Measurements from ENCODE around the gene SNRPA. TPM values are rescaled to one million over a fixed set of nuclear protein-coding genes. Genes with fewer than 3 reads are reported as not detected.
A peak's percentile ranks its signal among the peaks of the same experiment; 100 is the strongest.

SNRPA gene
- total and polyA plus RNA-seq, 2 of the 13 experiments (the other 11 are each of a cell fraction or from before 2014, with no cell fraction given), result 59.6 to 162 TPM

DNA sequence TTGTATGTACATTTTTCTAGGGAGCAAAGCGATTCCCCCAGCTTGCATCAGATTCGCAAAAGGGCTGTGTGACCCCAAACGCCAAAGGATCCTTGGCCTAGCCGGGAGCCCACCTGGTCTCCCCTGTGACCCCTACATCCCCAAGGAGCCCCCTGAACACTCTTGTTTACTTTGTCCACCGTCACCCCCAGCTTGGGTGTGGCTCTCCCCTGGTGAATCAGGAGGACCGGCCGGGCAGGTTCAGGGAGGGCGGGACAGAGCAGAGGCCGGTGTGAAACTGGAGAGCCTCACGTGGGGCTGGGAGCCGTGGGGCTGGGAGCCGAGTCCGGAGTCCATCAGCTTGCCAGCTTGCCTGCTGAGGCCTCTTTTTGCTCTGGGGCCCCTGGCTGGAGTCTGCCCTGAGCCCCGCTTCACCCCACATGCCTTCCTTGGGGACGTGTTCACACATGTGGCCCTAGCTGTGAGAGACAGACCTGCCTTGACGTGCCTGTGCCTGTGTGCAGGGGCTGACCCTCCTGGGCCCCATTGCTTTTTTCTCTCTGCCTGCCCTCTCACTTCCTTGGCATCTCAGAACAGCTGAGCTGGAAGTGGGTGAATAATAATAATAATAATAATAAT, 32.1 kb upstream of the SNRPA start (continued):
- TF ChIP-seq POLR2AphosphoS5 (IDR thresholded peaks at IDR 0.05; ENCODE audit: low read depth, low read length) (no peak), ZNF335 (CRISPR knock-in tag; IDR thresholded peaks at IDR 0.05) (no peak), SMC3 (IDR thresholded peaks at IDR 0.05; ENCODE audit: low read length) (no peak), MAZ (IDR thresholded peaks at IDR 0.05; ENCODE audit: borderline replicate concordance, low read depth, low read length) (no peak), MAZ (CRISPR knock-in tag; IDR thresholded peaks at IDR 0.05; ENCODE audit: low read depth) (no peak), CBX1 (IDR thresholded peaks at IDR 0.05; ENCODE audit: low read depth) (no peak), TARDBP (CRISPR knock-in tag; IDR thresholded peaks at IDR 0.05) (0 out of 2 replicates have a peak, but pooled peaks have one; percentile 18), HOXD1 (CRISPR knock-in tag; IDR thresholded peaks at IDR 0.05) (0 out of 2 replicates have a peak, but pooled peaks have one; percentile 52), BRD4 (CRISPR knock-in tag; IDR thresholded peaks at IDR 0.05) (no peak), ZNF326 (CRISPR knock-in tag; IDR thresholded peaks at IDR 0.05; ENCODE audit: borderline replicate concordance) (no peak), PBX2 (CRISPR knock-in tag; IDR thresholded peaks at IDR 0.05) (no peak), ZBTB8A (CRISPR knock-in tag; IDR thresholded peaks at IDR 0.05; ENCODE audit: borderline replicate concordance, low read depth) (no peak), MAFK (conservative IDR thresholded peaks at IDR 0.05 in 1 of 2, IDR thresholded peaks at IDR 0.05 in 1 of 2; ENCODE audit: low read length in 2 of 2) (no peak), ZNF816 (CRISPR knock-in tag; IDR thresholded peaks at IDR 0.05; ENCODE audit: borderline replicate concordance) (no peak), KAT2B (IDR thresholded peaks at IDR 0.05; ENCODE audit: borderline replicate concordance, low read depth, low read length) (no peak), SRSF1 (optimal IDR thresholded peaks at IDR 0.05; ENCODE audit: low read depth, low read length) (no peak), JDP2 (CRISPR knock-in tag; IDR thresholded peaks at IDR 0.05; ENCODE audit: borderline replicate concordance) (no peak; the same call in 1 of the 2 replicates), ZNF296 (CRISPR knock-in tag; conservative IDR thresholded peaks at IDR 0.05) (no peak), ZNF792 (CRISPR knock-in tag; IDR thresholded peaks at IDR 0.05) (peak; percentile 21; the same call in 1 of the 2 replicates), FOXC1 (CRISPR knock-in tag; IDR thresholded peaks at IDR 0.05; ENCODE audit: borderline replicate concordance) (peak; percentile 51; the same call in 1 of the 2 replicates), ZNF557 (CRISPR knock-in tag; IDR thresholded peaks at IDR 0.05) (no peak), CBX5 (CRISPR knock-in tag; IDR thresholded peaks at IDR 0.05; ENCODE audit: borderline replicate concordance) (peak; percentile 32; the same call in 1 of the 2 replicates), TBL1XR1 (IDR thresholded peaks at IDR 0.05; ENCODE audit: borderline replicate concordance, low read length, partially characterized antibody) (no peak), NCOA5 (CRISPR knock-in tag; IDR thresholded peaks at IDR 0.05) (no peak), TAF1 (CRISPR knock-in tag; IDR thresholded peaks at IDR 0.05) (0 out of 2 replicates have a peak, but pooled peaks have one; percentile 23), ZNF460 (CRISPR knock-in tag; IDR thresholded peaks at IDR 0.05; ENCODE audit: borderline replicate concordance) (no peak)
- TF ChIP-seq, protein P1, sequence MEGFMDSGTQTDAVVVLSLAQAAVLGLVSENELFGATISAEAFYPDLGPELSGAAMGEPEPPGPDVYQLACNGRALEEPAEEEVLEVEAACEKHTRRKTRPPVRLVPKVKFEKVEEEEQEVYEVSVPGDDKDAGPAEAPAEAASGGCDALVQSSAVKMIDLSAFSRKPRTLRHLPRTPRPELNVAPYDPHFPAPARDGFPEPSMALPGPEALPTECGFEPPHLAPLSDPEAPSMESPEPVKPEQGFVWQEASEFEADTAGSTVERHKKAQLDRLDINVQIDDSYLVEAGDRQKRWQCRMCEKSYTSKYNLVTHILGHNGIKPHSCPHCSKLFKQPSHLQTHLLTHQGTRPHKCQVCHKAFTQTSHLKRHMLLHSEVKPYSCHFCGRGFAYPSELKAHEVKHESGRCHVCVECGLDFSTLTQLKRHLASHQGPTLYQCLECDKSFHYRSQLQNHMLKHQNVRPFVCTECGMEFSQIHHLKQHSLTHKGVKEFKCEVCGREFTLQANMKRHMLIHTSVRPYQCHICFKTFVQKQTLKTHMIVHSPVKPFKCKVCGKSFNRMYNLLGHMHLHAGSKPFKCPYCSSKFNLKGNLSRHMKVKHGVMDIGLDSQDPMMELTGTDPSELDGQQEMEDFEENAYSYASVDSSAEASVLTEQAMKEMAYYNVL (CRISPR knock-in tag; IDR thresholded peaks at IDR 0.05; ENCODE audit: borderline replicate concordance), result no peak; the same call in 1 of the 2 replicates
- TF ChIP-seq, protein P2, sequence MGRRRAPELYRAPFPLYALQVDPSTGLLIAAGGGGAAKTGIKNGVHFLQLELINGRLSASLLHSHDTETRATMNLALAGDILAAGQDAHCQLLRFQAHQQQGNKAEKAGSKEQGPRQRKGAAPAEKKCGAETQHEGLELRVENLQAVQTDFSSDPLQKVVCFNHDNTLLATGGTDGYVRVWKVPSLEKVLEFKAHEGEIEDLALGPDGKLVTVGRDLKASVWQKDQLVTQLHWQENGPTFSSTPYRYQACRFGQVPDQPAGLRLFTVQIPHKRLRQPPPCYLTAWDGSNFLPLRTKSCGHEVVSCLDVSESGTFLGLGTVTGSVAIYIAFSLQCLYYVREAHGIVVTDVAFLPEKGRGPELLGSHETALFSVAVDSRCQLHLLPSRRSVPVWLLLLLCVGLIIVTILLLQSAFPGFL (CRISPR knock-in tag; IDR thresholded peaks at IDR 0.05), result no peak

Measured in HepG2 (cell line).